Astrocyte (in vitro differentiated cells and primary cell): ENCODE results near the gene NLGN1. TPM values are rescaled to one million over a fixed set of nuclear protein-coding genes. Genes with fewer than 3 reads are reported as not detected.

ENCODE experiments used
- DNase-seq: peaks from one replicate; pipeline ENCODE4 v3.0.0-alpha.2; 2010; ENCODE audit warnings: low read depth
- FAIRE-seq: peaks from 2 replicates; lab custom pipeline; 2011; peaks lifted over from hg19 to GRCh38; lab: Jason Lieb, UNC
- H2AFZ ChIP-seq: 2 replicates; pipeline ENCODE4 v1.6.0; 2012; ENCODE audit warnings: low read depth, low read length, inconsistent platforms
- H3K27ac ChIP-seq: 2 replicates; pipeline ENCODE4 v1.5.1; 2011; ENCODE audit warnings: low read depth, low read length, inconsistent platforms
- H3K27me3 ChIP-seq: 2 replicates; pipeline ENCODE4 v1.6.0; 2011; ENCODE audit warnings: low read length, inconsistent platforms; ENCODE audit not compliant: insufficient read depth
- H3K36me3 ChIP-seq: 2 replicates; pipeline ENCODE4 v1.5.1; 2011; ENCODE audit warnings: low read length, inconsistent platforms; ENCODE audit not compliant: insufficient read depth
- H3K4me1 ChIP-seq: 2 replicates; pipeline ENCODE4 v1.5.1; 2011; ENCODE audit warnings: low read length, inconsistent platforms; ENCODE audit not compliant: insufficient read depth
- H3K4me2 ChIP-seq: 2 replicates; pipeline ENCODE4 v1.6.0; 2012; ENCODE audit warnings: low read length, inconsistent platforms
- H3K4me3 ChIP-seq: 2 replicates; pipeline ENCODE4 v1.5.1; 2011; ENCODE audit warnings: low read depth, mild to moderate bottlenecking, low read length, inconsistent platforms; ENCODE audit not compliant: insufficient read depth
- H3K79me2 ChIP-seq: 2 replicates; pipeline ENCODE4 v1.6.0; 2012; ENCODE audit warnings: mild to moderate bottlenecking, low read length, inconsistent platforms; ENCODE audit not compliant: insufficient read depth
- H3K9ac ChIP-seq: 2 replicates; pipeline ENCODE4 v1.6.0; 2012; ENCODE audit warnings: mild to moderate bottlenecking, low read length, inconsistent platforms
- H3K9me3 ChIP-seq: 2 replicates; pipeline ENCODE4 v1.5.1; 2012; ENCODE audit warnings: low read depth, mild to moderate bottlenecking, low read length, inconsistent platforms; ENCODE audit not compliant: insufficient read depth
- H4K20me1 ChIP-seq: 2 replicates; pipeline ENCODE4 v1.6.0; 2012; ENCODE audit warnings: low read length, inconsistent platforms; ENCODE audit not compliant: insufficient read depth
- H3K27ac Mint-ChIP-seq: one replicate; pipeline ENCODE4 v1.8.0; 2021; ENCODE audit warnings: mild to moderate bottlenecking, mixed read lengths; ENCODE audit not compliant: unreplicated experiment
- H3K27me3 Mint-ChIP-seq: one replicate; pipeline ENCODE4 v1.8.0; 2021; ENCODE audit warnings: low read depth, mixed read lengths; ENCODE audit not compliant: unreplicated experiment
- H3K36me3 Mint-ChIP-seq: one replicate; pipeline ENCODE4 v1.8.0; 2021; ENCODE audit warnings: low read depth, mixed read lengths; ENCODE audit not compliant: unreplicated experiment
- H3K4me1 Mint-ChIP-seq: one replicate; pipeline ENCODE4 v1.8.0; 2021; ENCODE audit warnings: low read depth, mixed read lengths; ENCODE audit not compliant: unreplicated experiment
- H3K4me3 Mint-ChIP-seq: one replicate; pipeline ENCODE4 v1.8.0; 2021; ENCODE audit warnings: mild to moderate bottlenecking, moderate library complexity, mixed read lengths; ENCODE audit not compliant: unreplicated experiment
- H3K9me3 Mint-ChIP-seq: one replicate; pipeline ENCODE4 v1.8.0; 2021; ENCODE audit warnings: mild to moderate bottlenecking, mixed read lengths; ENCODE audit not compliant: unreplicated experiment
- CTCF ChIP-seq: IDR thresholded peaks from 2 replicates; pipeline ENCODE4 v1.5.1; 2011; ENCODE audit warnings: low read depth, mild to moderate bottlenecking, inconsistent platforms, low read length, moderate library complexity; ENCODE audit not compliant: insufficient read depth
- EZH2 ChIP-seq: IDR thresholded peaks from 2 replicates; pipeline ENCODE4 v1.6.1; 2012; ENCODE audit warnings: mild to moderate bottlenecking, low read length, inconsistent platforms; ENCODE audit not compliant: insufficient read depth
- total RNA-seq: library from RNA; stranded (reverse); gene quantifications from 2 replicates; pipeline ENCODE4 v1.2.1, GENCODE V29; 2021

The NLGN1 gene
- total RNA-seq, 1 donor from 2014 or later: 1.2 TPM

GRCh38 chr3:173945170-173945569 lies 547.6 kb downstream of the NLGN1 start:
- no peaks in the 10 kb centered on the region for H3K4me1 ChIP-seq
- H3K9ac ChIP-seq: no peak overlapping the region
- no peaks in the 10 kb centered on the region for H3K36me3 ChIP-seq
- Mint-ChIP-seq H3K36me3 (no peaks in the 10 kb centered on the region), H3K4me1 (no peaks in the 10 kb centered on the region), H3K4me3 (no peak overlapping the region), H3K27me3 (no peaks in the 10 kb centered on the region), H3K27ac (no peak overlapping the region), H3K9me3 (no peaks in the 10 kb centered on the region)
- no peak overlapping the region for H3K4me3 ChIP-seq
- FAIRE-seq (no peak), DNase-seq (no peak)
- no peaks in the 10 kb centered on the region for H3K9me3 ChIP-seq
- H3K27ac ChIP-seq: no peak overlapping the region
- H2AFZ ChIP-seq: no peak overlapping the region
- no peak for TF ChIP-seq CTCF
- no peak for TF ChIP-seq EZH2
- no peak overlapping the region for H3K4me2 ChIP-seq
- H4K20me1 ChIP-seq: no peaks in the 10 kb centered on the region
- H3K27me3 ChIP-seq: no peaks in the 10 kb centered on the region
- H3K79me2 ChIP-seq: no peaks in the 10 kb centered on the region

GRCh38 chr3:173945806-173946205 lies 548.3 kb downstream of the NLGN1 start:
- TF ChIP-seq CTCF: no peak
- no peak for TF ChIP-seq EZH2
- no peaks in the 10 kb centered on the region for H3K79me2 ChIP-seq
- no peaks in the 10 kb centered on the region for H3K27me3 Mint-ChIP-seq
- H4K20me1 ChIP-seq: no peaks in the 10 kb centered on the region
- no peaks in the 10 kb centered on the region for H3K4me1 Mint-ChIP-seq
- no peak for FAIRE-seq
- no peak for DNase-seq
- no peaks in the 10 kb centered on the region for H3K9me3 ChIP-seq
- no peak overlapping the region for H3K4me3 ChIP-seq
- H3K4me1 ChIP-seq: no peaks in the 10 kb centered on the region
- no peaks in the 10 kb centered on the region for H3K36me3 Mint-ChIP-seq
- H3K9me3 Mint-ChIP-seq: no peaks in the 10 kb centered on the region
- H3K4me2 ChIP-seq: no peak overlapping the region
- no peak overlapping the region for H3K27ac Mint-ChIP-seq
- H3K27ac ChIP-seq: no peak overlapping the region
- no peak overlapping the region for H3K9ac ChIP-seq
- H3K4me3 Mint-ChIP-seq: no peak overlapping the region
- H2AFZ ChIP-seq: no peak overlapping the region
- no peaks in the 10 kb centered on the region for H3K36me3 ChIP-seq
- no peaks in the 10 kb centered on the region for H3K27me3 ChIP-seq

GRCh38 chr3:173954647-173955046 lies 557.1 kb downstream of the NLGN1 start:
- DNase-seq: no peak
- H3K4me1 ChIP-seq: no peaks in the 10 kb centered on the region
- H3K27me3 ChIP-seq: no peaks in the 10 kb centered on the region
- H3K9me3 Mint-ChIP-seq: no peaks in the 10 kb centered on the region
- H3K27ac ChIP-seq: no peak overlapping the region
- no peaks in the 10 kb centered on the region for H4K20me1 ChIP-seq
- H3K4me3 ChIP-seq: no peak overlapping the region
- no peaks in the 10 kb centered on the region for H3K36me3 Mint-ChIP-seq
- no peak overlapping the region for H2AFZ ChIP-seq
- no peaks in the 10 kb centered on the region for H3K27me3 Mint-ChIP-seq
- H3K36me3 ChIP-seq: no peaks in the 10 kb centered on the region
- H3K4me2 ChIP-seq: no peak overlapping the region
- no peaks in the 10 kb centered on the region for H3K4me1 Mint-ChIP-seq
- no peak overlapping the region for H3K9ac ChIP-seq
- no peak overlapping the region for H3K27ac Mint-ChIP-seq
- no peaks in the 10 kb centered on the region for H3K9me3 ChIP-seq
- H3K79me2 ChIP-seq: no peaks in the 10 kb centered on the region
- no peak overlapping the region for H3K4me3 Mint-ChIP-seq
- TF ChIP-seq EZH2: no peak
- no peak for TF ChIP-seq CTCF
- FAIRE-seq: no peak
